AG20443 (cell line): Measurements from ENCODE around the gene TAGLN2.
"Not testable (repeated sequence)": the region's sequence is repeated elsewhere in the genome, so short reads cannot be mapped to it uniquely, and the experiment has no call there.

Experiments
- DNase-seq: peaks from one replicate; pipeline ENCODE4 v3.0.0; 2012; ENCODE audit warnings: low spot score, mixed read lengths

The TAGLN2 gene

DNA sequence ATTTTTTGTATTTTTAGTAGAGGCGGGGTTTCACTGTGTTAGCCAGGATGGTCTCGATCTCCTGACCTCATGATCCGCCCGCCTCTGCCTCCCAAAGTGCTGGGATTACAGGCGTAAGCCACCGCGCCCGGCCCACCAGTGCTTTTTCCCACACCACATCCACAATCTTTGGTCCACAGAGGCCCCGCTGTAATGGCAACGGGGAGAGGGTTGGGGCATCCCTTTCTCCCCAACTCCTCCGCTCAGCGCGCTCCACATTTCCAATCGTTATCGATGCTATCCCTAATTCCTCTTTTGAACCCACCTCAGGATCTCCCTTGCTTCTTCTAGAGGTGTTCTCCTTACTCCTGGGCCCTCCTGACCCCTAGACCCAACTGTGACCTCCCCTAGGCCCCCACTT, 25.7 kb downstream of the TAGLN2 start:
- DNase-seq, result not testable (repeated sequence)

DNA sequence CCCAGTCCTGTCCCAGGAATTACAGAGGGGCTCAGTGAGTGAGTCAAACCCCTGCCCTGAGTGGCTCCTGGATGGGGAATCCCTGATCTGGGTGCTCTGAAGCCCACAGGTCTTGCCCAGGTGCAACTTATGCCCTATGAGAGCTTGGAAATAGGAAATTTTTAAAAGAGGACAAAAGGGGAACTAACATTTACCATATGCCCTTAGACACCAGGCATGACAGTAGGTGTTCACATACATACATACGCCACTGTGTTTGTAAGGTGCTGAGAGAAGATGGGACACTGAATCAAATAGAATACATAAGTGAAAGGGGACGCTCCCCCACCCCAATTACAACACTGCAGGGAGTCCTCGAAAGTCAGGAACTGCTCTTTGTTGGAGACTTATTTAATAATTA, 26.8 kb downstream of the TAGLN2 start:
- no peak for DNase-seq

DNA sequence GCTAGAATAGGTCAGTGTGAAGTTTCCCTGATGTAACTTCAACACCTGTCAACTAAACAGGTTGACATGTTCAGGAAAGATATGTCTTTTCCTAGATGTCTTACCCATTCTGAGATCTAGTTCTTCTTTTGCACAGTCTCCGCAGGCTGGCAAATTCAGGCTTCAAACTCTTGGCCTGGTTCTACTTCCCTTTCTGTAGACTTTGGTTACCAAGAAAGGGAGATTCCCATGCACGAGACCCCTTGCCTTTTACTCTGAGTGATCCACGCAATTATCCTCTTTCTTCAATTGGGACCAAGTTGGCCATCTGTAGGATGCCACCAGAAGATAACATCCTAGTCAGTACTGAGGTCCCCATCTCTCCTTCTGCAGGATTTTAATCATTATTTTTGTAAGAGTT, 27.3 kb downstream of the TAGLN2 start:
- DNase-seq, result no peak

DNA sequence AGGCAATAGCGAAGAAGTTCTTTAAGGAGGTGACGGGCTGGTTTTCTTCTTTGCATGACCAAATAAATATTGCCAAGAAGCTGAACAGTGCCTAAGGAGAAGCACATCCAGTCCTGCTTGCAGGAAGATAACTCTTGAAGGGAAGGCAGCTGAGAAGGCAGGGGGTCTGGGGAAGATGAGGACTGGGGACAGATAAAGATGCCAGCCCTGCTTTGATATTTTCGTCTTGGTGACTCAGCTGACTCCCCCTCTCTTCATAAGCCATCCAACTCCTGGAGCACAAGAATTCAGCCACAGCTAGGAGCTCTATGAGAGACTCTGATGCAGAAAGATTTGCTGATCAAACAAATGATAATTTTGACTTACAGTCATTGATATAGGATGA, 28.8 kb downstream of the TAGLN2 start:
- no peak for DNase-seq

DNA sequence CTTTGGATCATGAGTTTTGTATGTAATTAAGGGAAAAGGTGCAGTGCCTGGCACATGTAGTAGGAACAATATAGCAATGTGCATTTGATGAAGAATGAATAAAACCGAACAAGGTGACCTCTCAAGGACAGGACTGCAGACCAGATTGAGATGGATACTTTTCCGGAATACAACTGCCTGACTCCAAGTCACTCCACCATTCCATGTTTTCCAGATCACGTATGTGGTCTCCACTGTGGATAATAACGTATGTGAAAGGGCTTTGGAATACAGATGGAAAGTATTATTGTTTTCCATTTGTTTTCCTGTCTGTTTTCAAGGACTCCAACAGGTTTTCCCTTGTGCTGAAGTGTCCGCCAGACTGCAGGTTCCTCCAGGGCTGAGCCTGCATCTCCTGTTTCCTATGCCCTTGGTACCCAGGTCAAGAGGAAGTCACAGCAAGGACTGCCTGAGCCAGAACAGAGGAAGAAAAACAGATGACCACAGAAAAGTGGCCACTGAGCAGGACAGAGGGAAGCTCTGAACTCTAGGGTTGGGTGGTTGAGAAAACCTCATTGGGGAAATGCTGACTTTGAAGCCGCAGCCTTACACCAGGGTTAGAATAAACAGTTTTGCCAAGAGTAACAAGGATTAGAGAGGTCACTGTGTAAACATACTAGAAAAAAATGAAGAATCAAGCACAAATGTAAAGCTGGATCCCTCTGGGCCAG, 29.3 kb downstream of the TAGLN2 start:
- DNase-seq, result no peak

DNA sequence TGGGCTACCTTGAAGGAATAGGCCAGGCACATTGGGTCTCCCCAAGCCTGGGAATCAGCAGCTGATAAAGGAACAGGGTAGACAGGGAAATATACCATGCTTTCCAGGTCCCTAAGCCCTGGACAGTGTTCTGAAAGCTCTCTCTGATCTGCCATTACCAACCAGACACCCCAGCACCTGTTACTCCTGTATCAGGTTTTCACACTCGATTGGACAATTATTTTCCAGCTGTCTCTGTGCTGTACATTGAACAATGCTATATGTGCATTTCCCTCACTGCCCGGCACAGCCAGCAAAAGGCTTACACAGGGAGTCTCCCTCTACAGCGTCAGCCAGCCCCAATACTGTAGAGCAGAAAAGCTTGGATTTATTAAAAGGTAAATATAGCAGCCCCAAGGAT, 30.0 kb downstream of the TAGLN2 start:
- DNase-seq, result no peak

DNA sequence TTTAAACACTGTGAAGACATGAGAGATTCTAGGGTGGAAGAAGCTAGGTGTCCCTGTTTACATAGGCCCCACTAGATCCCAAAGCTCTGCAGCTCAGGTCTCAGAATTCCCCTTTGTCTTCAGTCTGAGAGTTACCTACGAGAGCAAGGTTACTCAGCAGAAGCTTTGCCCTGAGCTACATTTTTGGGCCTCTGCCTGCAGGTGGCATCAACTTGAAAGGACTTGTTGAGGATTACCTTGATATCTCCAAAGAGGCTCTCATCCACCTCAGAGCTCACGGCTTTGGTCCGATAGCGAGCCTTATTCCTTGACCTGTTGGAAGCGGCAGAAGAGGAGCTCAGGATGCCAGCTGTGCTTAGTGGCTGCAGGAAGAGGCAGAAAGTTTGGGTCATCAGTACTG, 32.4 kb downstream of the TAGLN2 start:
- DNase-seq, result no peak

DNA sequence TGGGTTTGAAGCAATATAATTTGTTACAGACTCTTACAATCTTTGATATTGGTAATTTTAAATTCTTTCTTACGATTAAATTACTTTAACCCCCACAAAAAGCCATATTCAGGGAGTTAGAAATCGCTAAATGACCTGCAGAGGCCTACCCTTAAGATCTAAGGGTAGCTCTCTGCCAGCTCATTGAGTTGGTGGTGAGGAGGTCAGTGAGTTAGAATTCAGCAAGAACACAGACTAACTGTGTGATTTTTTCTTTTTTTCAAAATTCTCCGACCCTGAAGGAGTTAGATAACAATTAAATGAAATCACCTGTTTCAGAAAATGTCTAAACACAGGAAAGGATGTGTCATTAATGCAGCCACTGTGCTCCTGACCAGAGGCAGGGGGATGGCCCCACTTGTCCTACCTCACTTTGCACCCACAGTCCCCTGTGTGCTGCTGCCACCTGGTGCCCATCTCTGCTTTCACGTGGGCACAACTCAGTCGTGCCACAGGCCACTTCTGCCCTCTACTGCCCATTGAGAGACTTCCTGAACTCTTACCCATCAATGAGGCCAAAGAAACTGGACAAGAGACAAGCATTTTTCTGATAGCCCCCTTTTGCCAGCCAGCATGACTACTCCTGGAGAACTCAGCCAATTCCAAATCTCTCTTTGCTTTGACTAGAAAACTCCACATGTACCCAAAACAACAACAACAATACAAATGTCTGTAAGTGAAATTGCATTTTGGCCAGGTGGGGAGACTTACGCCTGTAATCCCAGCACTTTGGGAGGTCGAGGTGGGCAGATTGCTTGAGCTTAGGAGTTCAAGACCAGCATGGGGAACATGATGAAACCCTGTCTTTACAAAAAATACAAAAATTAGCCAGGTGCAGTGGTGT, 33.8 kb downstream of the TAGLN2 start:
- peak; percentile 87 for DNase-seq

DNA sequence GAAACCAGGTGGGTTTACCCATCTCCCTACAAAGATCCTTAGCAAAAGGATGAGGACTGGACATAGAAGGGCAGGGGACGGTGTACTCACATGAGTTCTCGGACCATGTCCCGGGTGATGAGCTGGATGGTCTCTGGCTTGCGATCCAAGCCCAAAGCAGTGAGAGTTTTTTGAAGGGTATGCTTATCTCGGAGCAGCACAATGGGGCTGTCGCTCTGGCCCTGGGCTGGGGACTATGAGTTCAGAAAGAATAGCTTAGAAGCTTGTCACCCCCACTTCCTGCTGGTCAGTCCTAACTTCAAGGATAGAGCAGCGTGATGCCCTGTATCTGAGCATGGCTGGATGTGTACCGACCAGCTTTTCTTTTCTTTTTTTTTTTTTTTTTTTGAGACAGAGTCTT, 34.9 kb downstream of the TAGLN2 start:
- DNase-seq, result no peak

DNA sequence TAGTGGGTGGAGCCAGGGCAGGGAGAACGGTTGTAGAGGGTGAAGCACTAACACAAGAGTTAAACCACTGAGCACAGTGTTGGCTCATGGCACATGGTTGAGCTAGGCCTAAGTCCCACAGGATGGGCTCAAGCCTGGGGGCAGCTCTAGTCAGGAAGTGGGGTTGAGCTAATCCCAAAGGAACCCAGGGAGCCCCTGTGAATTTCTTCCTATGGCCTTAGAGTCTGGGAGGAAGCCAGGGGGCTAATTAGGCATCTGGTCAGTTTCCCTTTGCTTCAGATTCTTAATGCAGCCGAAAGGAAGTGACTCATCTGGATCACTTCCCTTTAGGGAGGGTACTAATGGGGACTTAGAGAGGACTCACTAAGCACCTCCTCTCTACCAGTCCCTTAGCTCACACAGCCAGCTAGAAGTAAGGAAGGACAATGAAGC, 35.5 kb downstream of the TAGLN2 start:
- peak; percentile 91 for DNase-seq

DNA sequence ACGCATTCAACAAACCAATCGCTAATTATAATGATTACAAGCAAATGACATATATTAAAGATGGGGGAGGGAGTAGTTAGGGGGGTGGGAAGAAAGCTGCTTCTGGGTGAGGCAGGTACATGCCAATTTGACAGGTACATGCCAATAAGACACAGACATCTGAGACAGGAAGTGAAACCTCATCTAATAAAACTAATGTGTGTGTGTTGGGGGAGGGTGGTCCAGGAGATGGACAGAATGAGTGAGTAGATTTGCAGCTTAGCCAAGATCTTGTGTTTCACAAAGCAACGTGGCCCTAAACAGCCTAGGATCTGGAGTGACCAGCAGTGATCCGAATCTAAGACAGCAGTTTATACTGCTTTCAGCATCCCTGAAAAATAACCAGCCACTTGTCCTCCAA, 36.1 kb downstream of the TAGLN2 start:
- DNase-seq, result no peak

DNA sequence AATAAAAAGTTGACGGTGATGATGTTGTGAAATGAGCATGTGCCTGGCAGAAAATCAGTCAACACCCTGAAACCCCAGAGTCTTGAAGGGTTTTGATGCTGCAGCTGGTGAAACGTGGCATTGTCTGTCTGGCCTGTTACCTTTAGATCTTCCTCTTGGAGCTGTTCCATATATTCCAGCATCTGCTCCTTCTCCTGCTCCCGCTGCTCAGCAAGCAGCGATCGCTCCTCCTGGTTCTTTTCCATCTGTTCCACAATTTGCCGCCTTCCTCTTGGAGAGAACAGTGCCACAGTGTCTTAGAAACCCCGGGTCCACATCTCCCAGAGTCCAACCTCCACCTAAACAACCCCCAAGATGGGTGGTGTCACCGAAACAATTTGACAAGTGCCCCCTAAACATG, 41.0 kb downstream of the TAGLN2 start:
- DNase-seq, result no peak

DNA sequence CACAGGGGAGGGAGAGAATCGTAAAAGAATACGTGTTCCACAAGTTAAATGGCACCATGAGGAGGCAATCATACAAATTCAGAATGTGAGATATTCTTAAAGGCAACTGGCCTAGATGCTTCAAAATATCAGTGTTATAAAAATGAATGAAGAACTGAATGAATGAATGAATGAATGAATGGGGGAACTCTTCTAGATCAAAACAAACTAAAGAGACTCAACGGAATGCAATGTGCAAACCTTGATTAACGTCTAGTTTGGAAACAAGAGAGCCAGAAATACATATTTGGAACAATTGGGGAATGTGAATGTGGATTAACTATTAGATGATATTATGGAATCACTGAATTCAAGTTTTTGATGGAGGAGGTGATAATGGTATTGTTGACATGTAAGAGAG, 42.2 kb downstream of the TAGLN2 start:
- no peak for DNase-seq

DNA sequence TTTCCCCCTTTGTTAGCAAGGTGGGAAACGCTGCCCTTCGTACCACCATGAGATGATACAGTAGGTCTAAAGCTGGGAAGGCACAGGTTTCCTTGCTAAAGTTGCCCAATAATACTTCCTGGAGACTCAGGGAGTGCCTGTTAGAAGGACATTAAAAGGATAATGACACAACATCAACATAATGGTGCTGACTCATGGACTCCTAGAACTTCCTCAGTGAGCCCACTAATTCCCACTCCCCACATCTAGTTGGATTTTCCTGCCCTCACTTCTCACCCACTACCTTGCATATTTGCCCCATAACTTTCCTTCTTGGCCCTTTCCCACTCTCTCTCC, 42.8 kb downstream of the TAGLN2 start:
- DNase-seq, result no peak

DNA sequence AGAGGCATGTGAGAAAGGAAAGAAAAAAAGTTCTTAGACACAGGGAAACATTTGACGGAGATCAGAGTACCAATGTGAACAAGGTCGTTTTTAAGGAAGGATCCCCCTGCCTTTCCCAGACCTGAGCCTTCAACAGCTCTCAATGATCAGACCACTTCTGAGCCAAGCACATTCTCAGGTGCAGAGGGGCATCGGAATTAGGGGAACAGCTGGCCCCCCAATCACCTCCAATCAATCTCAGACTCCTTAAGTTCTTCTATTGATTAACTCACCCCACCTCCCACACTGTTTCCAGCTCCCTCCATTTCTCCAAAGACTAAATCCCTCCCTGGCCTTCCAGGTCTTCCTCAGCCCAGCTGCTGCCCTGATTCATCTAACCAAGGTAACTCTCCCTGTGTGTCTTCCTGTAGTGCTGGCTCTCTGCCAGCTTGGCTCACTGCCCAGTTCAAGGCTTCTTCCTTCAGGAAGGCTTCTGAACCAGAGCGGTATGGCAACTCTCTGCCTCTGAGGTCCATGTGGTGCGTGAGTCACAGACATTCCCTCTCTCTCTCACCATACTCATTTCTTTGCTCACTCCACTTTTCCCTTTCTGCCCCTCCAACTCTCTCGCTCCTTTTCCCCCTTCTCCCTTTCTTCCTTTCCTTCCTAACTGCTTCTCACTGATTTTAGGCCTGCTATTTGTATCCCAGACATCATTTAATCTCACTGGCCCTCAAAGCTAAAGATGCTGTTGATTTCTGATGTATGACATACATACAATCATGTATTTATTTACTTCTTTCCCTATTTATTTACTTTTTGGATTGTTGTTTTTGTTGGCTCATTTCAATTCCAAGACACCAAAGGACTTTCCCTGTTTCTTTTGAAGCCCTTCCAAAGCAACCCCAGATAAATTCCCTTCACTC, 43.4 kb downstream of the TAGLN2 start:
- DNase-seq, result peak; percentile 88

DNA sequence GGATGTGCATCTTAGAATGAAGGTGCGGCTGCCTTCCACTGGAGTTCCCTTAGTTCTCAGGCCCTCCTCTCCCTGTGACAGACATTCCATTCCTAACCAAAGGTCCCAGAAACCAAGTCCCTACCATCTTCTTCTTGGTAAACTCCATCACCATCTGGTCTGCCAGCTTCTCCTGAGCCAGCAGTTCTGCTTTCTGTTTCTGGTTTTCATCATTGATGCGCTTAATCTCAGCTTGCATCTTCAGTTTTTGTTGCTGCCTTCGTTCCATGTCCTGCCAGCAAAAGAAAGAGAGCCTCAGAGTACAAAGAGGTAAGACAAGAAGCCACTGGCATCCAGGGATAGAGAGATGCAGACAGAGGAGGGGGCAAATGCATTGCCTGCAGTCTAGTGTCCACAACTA, 44.9 kb downstream of the TAGLN2 start:
- no peak for DNase-seq

DNA sequence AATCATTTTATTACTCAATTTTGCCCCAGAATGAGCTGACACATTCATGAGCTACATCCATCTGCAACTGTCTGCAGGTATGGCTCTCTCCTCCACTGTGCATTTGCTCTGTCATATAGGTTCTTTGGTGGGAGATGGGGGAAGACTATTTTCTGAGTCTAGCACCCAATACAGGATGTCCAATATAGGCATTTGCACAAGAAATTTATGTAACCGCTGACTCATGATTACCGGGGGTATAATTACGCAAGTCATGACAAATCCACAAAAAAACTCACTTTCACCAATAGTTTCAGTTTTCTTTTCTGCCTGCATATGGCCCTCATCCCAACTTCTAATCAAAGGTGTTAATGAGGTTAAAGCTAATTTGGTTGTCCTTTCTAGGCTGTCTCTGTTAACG, 45.3 kb downstream of the TAGLN2 start:
- peak; percentile 74 for DNase-seq

DNA sequence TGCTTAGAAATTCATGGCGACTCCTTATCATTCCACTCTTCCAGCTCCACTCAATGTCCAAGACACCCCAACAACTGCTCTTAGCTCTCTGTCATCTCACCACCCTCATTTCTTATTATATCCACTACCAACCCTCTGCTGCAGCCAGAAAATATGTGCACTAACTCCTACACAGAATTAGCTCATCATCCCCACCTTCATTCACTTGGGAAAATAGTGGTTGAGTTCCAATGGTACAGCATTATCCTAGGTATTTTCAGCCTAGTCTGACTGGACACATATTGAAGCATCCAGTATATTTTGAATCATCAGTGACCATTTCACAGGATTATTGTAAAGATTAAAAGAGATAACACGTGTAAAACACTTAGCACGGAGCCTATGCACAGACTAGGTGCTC, 46.2 kb downstream of the TAGLN2 start:
- DNase-seq, result no peak

DNA sequence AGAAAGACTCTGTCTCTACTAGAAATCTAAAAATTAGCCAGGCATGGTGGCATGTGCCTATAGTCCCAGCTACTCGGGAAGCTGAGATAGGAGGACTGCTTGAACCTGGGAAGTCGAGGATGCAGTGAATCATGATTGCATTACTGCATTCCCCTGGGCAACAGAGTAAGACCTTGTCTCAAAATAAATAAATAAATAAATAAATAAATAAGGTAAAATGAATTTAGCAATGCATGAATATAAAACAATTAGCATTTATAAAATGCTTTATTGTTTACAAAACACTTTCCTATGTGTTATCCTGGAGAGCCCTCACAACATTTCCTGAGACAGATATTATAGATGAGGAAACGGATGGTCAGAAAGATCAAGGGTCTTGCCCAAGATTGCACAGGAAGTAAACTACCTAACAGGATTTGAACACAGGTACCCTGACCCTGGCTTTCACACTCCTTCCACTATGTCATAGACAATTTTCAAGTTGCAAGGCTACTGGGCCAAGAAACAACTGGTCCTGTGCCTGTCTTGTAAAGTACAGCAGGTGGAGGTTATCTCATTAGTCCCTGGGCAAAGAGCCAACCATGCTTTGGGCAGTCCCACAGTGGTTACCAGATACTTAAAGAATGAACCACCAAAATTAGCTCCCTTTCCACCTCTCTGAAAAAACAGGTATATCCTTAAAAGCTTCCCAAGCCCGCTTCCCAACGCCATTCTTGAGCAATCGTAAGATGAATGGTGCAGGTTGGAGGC, 47.4 kb downstream of the TAGLN2 start:
- no peak for DNase-seq

DNA sequence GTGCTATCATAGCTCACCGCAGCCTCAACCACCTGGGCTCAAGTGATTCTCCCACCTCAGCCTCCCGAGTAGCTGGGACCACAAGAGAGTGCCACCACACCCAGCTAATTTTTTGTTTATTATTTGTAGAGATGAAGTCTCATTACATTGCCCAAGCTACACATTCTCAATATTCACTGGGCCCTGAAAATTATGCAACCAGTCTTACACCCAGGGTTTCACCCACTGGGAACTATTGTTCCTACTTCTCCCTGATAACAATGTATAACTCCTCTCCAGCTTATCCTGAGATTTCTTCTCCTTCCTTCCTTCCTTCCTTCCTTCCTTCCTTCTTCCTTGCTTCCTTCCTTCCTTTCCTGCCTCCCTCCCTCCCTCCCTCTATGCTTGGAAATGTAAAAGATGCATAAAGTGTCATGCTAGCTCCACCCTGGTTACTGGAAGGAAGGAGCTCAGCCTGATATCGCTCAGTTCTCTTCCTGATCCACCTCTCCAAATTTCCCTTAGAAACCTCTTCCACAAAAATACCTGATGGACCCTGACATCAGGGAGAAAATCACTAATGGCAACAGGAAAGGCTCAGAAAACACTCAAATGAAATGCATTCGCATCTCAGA, 51.7 kb downstream of the TAGLN2 start:
- DNase-seq, result no peak

DNA sequence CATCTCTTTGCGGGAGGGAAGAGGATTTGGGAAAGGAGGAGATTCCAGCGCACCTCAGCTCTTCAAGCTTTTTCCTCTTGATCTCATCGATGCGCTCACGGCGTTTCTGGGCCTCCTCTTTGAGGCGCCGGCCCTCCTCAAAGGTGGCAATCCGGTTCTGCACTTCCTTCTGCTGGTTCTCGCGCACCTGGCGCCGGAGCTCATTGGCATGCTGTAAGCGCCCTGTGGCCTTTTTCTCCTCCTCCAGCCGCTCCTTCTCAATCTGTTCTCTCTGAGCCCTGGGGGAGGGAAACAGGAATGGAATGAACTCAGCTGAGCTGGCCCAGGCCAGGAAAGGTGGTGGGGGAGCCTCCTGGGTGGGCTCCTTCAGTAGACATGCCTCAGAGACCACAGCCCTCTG, 52.4 kb downstream of the TAGLN2 start:
- DNase-seq, result no peak

DNA sequence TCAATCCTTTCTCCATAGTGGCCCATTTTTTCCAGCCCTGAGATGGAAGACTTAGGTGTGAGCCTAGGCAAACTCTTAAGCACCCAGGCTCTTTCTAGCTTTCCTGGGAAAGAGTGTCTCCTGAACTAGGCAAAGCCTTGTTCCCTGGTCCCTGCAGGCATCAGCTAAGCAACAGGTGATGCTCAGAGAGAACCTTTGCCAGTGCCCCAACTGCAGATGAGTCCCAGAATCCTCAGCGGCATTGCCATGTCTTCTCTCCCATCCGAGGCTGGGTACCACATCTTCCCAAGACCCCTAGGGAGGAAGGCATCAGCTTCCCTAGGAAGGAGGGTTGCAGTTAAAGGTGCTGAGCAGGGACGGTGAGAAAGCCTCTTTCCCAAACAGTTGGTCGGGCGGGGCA, 54.6 kb downstream of the TAGLN2 start:
- DNase-seq, result no peak
